HT-29 (cell line): ENCODE measurements around the gene NMUR1. TPM values are rescaled to one million over a fixed set of nuclear protein-coding genes. Genes with fewer than 3 reads are reported as not detected.
"Not testable (repeated sequence)": the region's sequence is repeated elsewhere in the genome, so short reads cannot be mapped to it uniquely, and the experiment has no call there.

Experiments used
- DNase-seq: peaks from one replicate; pipeline ENCODE4 v3.0.0-alpha.2; 2015; ENCODE audit warnings: low spot score
- total RNA-seq: library from RNA; depleted of rRNA; stranded (reverse); fragments of >200 nt; shearing (Covaris generic); gene quantifications from 2 replicates; pipeline ENCODE4 v1.2.3, GENCODE V29; 2014; rRNA removed

Gene NMUR1, protein sequence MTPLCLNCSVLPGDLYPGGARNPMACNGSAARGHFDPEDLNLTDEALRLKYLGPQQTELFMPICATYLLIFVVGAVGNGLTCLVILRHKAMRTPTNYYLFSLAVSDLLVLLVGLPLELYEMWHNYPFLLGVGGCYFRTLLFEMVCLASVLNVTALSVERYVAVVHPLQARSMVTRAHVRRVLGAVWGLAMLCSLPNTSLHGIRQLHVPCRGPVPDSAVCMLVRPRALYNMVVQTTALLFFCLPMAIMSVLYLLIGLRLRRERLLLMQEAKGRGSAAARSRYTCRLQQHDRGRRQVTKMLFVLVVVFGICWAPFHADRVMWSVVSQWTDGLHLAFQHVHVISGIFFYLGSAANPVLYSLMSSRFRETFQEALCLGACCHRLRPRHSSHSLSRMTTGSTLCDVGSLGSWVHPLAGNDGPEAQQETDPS
- not detected in 2 replicates for total RNA-seq

DNA sequence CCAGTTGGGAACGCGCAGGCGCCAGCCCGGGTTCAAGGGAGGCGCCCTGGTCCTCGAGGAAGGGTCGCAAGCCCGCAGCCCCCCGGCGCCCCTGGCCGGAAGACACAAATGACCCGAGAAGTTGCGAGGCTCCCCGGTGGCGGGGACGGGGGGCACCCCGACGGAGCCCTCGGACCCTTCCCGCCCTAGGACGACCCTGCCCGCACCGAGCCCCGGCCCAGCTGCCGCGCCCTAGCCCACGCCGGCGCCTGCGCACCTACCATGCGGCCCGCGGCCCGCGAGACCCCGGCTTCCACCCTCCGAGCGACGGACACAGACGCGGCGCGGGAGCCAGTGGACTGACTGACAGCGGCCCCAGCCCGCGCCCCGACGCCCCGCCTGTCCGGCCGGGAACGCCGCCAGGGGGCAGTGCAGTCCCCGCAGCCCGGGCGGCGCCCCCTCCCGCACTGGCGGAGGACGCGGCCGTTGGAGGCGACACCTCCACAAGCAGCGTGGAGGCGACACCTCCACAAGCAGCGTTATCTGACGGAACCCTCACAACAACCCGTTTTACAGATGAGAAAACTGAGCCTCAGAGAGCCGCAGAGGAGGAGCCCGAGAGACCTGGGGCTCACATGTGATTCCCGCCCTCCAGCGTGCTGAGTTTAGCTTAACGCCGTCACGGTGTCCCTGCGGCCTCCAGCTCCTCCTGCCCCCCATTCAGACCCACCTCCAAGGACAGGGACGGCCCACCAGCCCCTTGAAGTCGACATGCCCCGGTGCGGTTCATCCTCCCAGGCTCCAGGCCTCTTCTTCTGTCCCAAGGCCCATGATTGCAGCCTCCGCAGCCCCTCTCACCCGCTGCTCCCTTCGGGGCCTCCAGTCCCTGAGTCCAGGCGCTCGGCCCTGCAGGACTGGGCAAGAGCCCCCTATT, at the start of gene NMUR1:
NMUR1 (minus strand) TSS at position 347 of the 913 bp plus-strand sequence; CDS start at position 263, 84 bp downstream.
- no peak for DNase-seq

DNA sequence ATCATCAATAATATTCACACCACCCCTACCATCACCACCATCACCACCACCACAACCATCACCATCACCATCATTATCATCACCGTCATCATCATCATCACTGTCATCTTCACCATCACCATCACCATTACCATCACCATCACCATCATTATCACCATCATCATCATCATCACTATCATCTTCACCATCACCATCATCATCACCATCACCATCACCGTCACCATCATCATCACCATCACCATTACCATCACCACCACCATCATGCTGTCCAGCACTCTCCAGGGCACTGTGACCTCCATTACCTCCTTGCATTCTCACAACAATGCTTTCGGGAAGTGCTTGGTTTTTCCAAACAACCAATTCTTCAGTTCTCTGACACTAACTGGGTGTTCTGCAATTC, 49.3 kb upstream of the NMUR1 start:
- DNase-seq: no peak

DNA sequence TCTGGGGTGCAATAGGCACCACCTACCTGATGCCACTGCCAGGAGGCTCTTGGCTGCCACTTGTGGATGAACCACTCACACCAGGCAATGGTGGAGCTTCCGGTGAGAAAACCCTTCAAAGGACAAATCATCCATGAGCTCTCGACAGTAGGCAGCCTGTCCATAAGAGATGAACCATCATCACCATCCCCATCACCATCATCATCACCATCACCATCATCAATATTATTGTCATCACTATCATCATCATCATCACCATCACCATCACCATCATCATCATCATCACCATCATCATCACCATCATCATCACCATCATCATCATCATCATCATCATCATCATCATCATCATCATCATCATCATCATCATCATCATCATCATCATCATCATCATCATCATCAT, 48.4 kb upstream of the NMUR1 start:
- DNase-seq: not testable (repeated sequence)

DNA sequence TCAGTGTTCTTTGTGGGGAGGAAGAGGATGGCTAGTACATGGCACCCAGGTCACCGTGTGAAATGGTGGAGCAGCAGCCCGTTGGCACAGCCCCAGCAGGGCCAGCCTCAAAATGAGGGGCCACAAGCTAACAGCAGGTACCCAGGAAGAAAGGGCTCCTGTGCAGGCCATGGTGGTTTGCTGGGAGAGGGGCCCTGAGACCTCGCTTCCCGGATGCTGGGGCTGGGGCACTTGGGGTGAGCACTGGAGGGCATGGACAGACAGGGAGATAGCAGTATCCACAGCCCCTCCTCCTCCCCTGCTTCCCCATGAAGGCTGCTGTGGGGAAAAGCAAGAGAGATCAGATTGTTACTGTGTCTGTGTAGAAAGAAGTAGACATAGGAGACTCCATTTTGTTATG, 46.2 kb upstream of the NMUR1 start:
- DNase-seq: no peak

DNA sequence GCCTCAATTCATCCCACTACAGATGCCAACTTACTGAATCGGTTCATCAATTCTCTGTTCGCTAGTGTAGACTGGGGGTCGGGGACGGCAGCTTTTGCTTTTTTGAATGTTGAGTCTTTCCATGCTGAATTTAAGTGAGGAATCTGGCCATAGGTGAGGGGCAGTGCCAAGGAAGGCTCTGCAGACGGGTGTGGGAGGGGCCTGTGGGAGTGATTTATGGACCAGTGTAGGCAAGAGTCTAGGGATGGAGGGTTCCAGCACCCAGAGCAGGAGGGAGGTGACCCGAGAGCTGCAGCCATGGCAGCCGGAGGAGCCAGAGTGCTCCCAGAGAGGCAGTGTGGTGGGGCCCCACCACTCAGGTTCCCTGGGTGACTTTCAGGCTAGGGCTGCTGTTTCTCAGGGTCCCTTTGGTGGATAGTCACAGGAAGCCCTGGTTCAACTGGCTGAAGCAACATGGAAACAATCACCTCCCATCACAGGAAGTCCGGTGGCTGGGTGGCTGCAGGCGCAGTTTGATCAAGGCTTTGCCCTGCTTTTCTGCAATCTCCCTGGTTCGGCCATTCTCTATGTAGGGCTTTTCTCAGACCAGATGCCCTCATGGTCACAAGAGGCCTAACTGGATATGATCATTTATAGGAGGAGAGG, 45.5 kb upstream of the NMUR1 start:
- DNase-seq: no peak

DNA sequence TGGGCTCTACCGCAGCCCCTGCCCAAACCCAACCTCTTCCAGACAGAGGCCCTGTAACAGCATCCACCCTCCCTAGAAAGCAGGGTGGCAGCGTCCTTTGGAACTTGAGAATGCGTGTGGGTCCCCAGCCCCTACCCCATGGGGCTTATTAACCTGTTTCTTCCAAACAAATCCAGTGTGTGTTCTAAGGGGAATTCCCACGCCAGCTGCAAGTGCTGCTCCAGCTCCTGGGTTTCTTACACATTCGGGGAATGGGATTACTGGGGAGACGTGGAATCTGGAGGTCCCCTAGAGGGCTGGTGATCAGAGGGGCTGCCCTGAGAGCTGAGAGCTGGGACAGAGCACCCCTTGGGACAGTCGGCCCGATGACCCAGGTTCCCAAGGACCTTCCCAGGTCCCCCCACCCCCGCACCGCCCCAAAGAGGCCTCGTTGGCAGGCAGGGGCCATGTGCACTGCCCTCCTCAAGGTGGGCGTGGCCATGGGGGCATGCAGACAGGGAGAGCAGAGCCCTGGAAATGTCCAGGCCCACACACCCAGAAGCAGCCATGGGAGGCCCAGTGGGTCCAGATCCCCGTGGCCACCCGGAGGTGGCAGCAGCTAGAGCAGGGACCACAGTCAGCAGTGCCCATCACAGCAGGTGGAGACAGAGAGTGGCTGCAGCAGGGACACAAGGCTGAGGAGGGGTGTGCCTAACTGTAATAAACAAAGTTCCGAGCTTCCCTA, 43.6 kb upstream of the NMUR1 start:
- no peak for DNase-seq

DNA sequence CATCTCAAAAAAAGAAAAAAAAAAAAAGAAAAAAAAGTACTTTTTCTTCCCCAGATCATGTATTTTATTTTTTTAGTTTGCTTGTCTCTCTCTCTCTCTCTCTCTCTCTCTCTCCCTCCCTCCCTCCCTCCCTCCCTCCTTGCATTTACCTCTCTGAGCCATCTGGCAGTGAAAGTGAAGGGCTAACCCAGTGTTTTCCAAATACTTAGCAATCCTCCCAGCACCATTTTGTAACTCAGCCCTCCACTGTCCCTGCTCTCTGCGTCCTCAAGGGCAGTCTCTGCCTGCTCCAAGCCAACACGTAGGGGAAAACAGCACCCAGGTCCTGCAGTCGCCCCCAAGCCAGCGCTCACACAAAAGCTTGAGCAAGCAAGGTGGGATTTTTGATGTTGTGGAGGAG, 42.9 kb upstream of the NMUR1 start:
- DNase-seq: no peak

DNA sequence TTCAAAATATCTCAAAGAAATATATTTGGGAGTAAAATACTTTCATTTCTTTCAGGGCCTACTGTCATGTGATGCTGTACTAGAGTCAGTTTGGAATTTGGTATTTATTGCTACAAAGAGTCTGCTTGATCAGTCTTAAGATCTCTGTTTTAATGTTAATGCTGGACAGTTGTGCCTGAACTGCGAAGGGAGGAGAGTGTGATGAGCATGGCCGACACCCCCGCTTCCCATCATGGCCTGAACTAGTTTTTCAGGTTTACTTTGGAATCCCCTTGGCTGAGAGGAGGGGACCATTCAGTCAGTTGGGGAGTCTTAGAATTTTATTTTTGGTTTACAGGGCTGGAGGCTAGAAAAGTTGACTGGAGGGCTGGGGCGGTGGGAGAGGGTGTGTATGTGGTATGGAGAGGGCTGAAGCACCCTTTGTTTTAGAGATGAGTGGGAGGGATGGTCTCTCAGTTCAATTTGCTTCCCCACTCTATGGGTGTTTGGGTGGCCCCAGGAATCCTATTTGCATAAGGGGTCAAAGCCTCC, 41.5 kb upstream of the NMUR1 start:
- no peak for DNase-seq

DNA sequence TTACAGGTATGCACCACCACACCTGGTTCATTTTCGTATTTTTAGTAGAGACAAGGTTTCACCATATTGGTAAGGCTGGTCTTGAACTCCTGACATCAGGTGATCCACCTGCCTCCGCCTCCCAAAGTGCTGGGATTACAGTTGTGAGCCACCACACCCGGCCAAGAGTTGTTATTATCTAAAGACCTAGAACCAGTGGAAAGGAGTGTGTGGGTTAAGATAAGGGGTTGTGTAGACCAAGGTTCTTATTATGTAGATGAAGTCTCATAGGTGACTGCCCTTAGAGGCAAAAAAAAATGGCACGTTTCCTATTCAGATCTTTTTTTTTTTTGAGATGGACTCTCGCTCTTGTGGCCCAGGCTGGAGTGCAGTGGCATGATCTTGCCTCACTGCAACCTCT, 40.7 kb upstream of the NMUR1 start:
- DNase-seq: not testable (repeated sequence)

DNA sequence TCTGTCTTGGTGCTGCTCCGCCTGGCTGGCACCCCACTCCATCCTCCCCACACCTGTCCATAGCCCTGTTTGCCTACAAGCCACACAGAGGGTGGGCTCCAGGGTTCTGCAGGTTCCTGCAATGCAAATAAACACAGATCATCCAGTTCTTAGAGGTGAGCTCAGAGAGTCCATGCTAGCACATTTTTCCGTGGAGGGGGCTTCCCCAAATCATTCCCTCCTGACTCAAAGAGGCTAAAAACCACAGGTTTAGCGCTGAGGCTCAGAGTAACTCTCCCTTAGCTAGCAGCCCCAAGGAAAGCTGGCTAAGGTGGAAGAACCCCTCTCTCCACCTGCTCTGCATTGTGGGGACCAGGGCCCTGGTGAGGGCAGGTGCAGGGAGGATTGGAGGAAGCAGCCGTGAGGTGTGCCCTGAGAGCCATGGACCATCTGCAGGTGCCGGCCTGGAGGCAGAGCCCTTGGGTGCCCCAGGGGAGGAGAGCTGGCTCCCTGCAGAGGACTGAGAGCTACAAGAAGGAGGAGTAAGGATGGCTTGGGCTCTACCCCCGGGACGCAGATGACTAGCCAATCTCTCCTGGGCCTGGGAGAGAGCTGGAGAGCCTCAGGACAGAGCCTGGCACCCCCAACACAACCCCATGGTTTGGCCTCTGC, 38.7 kb upstream of the NMUR1 start:
- DNase-seq: no peak

DNA sequence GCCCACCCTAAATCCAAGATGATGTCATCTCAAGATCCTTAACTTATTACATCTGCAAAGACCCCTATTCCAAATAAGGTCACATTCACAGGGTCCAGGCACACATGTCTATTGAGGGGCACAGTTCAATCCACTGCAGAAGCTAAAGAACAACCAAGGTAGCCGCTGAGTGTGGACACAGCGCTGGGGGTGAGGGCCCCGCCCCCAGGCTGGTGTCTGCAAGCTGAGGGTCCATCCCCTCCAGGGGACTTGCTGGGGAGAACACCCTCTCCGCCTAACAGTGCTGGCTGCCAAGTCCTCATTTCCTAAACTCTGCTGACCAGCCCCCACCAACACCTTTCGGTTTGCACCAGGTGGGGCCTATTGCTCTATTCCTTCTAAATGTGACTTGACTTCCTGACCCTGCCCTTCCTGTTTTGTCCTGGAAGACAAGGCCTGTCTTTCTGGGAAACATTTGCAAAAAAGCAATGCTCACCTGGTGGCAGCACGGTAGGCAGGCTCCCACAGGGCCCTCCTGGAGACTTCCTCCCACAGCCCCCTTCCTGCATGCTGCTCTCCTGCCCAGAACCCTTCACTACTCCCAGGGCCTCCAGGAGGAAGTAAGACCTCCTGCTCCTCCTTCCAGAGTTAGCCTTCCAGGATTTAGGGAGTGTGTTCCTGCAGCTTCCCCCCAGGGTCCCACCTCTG, 38.0 kb upstream of the NMUR1 start:
- DNase-seq: no peak

DNA sequence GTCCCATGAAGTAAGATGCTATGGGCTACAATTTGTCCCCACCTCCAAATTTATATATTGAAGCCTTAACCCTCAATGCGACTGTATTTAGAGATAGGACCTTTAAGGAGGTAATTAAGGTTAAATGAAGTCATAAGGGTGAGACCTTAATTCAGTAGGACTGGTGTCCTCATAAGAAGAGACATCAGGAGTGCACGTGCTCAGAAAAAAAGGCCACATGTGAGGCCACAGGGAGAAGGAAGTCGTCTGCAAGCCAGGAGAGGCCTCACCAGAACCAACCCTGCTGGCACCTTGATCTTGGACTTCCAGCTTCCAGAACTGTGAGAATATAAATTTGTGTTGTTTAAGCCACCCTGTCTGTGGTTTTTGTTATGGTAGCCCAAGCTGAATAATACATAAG, 36.9 kb upstream of the NMUR1 start:
- no peak for DNase-seq

DNA sequence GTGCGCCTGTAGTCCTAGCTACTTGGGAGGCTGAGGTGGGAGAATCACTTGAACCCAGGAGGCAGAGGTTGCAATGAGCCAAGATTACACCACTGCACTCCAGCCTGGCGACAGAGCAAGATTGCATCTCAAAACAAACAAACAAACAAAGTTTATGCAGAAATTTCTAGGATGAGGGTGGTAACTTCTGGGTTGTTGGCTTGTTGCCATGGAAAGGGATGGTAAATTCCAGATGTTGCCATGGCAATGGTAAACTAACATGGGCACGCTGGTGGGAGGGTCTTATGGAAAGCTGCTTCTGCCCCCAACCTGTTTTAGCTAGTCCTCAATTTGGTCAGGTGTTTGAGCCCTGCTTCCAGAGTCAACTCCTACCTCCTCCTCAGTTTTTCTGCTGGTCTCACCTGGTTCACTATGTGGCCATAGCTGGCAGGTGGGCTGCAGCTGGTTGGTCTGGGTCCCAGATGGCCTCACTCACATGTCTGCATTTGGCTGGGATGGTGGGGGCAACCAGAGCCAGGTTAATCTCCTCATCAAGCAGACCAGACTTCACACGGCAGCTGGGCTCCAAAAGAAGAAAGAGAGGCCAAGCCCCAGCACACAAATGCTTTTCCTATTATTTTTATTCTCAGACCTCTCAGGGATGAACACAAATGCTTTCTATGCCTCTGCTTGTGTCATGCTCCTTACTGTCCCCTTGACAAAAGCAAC, 35.8 kb upstream of the NMUR1 start:
- DNase-seq: peak; percentile 15

DNA sequence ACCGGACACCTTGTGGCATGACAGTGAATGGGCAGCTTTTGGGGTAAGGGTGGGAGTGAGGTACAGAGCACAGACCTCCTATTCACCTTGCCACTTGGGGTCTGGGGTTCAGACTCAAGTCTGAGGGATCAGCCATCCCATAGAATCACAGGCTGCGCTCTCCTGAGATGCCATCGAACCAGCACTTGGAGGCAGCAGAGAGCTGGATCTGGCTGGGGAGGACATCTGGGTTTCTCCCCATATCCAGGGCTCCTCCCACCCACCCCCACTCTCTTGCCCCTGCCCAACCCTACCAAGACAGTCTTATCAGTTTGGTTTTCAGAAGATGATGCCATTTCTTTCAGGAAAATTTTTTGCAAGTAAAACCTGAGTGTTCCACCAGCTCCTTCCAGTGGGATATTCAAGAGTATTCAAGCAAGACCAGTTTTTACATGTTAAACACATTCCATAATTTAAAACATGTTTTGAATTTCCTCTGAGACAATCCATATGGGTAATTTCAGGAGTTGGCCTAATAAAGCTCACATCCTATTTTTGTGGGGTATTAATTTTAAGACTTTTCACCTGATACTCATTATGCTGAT, 33.2 kb upstream of the NMUR1 start:
- peak; percentile 72 for DNase-seq

DNA sequence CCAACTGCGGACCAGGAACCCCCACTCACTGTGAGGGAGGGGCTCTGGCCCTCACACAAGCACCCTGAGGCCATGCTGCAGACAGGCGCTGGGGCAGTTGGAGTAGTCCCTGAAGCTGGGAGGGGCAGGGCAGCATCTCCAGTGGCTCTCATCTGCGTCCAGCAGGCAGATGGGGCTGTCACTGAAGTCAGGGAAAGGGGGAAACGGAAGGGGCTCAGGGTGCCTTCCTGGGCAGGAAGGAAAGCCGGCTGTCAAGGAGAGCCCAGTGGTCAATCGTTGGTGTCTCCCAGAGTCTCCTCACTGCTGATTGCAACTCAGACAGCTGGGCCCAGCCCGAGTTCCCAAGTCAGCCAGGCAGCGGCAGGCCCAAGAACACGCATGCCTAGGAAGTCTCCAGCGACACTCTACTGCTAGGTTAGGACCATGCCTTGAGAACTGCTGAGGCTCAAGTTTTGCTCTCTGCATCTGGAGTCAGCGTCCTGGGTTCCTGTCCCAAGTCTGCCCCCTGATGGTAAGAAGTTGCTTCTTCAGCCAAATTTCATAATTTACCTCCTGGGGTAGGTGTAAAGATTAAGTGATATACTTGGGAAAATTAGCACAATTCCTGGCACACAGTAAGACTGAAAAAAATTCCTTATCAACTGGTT, 27.4 kb upstream of the NMUR1 start:
- DNase-seq: peak; percentile 82

DNA sequence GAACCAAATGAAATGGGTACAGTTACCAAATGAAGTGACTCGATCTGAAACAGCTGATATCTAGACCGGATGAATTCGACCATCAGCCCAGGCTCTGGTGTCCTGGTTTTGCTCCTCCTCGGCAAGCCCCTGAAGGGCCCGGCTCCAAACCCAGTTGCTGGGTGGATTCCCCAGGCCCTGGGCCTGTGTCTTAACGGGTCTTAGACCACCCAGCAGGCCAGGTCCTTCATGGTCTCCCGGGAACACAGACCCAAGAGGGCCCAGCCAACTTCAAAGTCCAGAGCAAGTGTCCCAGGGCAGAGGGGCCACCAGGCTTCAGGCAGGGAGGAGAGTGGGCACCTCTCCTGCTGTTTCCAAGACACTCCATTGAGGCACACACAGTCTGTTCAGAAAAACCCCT, 26.7 kb upstream of the NMUR1 start:
- no peak for DNase-seq

DNA sequence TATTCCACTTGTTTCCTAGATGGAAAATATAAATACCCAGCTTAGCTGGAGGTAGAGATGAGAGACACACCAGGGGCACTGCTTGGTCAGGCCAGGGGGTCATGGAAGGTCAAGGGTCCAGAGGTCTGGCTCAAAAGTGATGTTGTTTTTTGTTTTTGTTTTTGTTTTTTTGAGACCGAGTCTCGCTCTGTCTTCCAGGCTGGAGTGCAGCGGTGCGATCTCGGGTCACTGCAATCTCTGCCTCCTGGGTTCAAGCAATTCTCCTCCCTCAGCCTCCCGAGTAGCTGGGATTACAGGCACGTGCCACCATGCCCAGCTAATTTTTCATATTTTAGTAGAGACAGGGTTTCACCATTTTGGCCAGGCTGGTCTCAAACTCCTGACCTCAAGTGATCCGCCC, 26.3 kb upstream of the NMUR1 start:
- DNase-seq: not testable (repeated sequence)

DNA sequence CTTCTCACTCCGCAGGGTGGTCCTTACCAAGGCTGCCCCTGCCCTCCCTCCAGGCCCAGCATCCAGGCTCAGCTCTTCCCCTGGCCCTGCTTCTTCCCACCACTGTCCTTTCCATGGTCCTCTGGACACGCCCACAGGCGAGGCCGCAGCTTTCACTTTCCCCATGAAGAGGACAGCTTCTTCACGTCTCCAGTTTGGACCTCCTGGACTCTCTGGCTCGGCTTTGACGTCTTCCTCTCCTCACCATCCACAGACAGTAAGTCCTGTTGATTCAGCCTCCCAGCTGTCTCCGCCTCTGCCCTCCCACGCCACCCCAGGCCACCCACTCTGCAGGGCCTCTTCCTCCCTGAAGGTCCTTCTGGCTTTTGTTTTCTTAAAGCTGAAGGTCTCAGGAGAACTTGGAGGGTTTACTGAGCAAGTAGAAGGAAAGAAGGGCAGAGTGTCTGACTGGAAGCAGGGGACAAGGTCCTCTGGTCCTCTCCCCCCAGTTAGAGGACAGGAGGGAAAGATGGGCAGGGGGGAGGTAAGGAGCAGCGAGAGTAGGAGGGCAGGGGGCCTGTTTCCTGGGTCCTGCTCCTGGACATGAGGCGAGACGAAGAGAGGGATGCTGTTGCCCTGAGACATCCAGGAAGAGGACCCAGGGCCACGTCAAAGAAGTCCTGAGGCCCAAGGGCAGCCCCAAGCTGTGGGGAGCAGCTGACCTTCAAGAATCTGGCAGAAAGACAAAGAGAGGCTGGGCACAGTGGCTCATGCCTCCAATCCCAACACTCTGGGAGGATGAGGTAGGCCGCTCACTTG, 24.7 kb upstream of the NMUR1 start:
- DNase-seq: no peak
